Natural killer cell (primary cell): Measurements from ENCODE around the gene ELOVL3. TPM values are rescaled to one million over a fixed set of nuclear protein-coding genes. Genes with fewer than 3 reads are reported as not detected.

Experiments
- ATAC-seq, 3 donors: fragments of 150-1000 bp in 2 of 3; fragments of 200-7000 bp in 1 of 3; cut with Tn5 transposase; 1 replicate in 1 of 3; 2 replicates in 2 of 3; pipeline ENCODE4 v1.10.0; 2021; ENCODE audit warnings: mild to moderate bottlenecking in 2 of 3, moderate library complexity in 2 of 3
- DNase-seq, 2 donors: peaks; one replicate each; pipeline versions ENCODE4 v3.0.0 to v3.0.0-alpha.2; 2013 to 2021; ENCODE audit warnings: mixed read lengths in 1 of 2
- H3K27ac ChIP-seq: one replicate; pipeline ENCODE4 v1.5.1; 2013; ENCODE audit warnings: mild to moderate bottlenecking, low read length
- H3K27me3 ChIP-seq: one replicate; pipeline ENCODE4 v1.6.1; 2013; ENCODE audit warnings: low read length; ENCODE audit not compliant: control insufficient read depth, insufficient read depth
- H3K36me3 ChIP-seq: one replicate; pipeline ENCODE4 v1.6.1; 2013; ENCODE audit warnings: low read length; ENCODE audit not compliant: control insufficient read depth, insufficient read depth
- H3K4me1 ChIP-seq: one replicate; pipeline ENCODE4 v1.6.1; 2013; ENCODE audit warnings: low read length; ENCODE audit not compliant: control insufficient read depth, insufficient read depth
- H3K4me3 ChIP-seq: one replicate; pipeline ENCODE4 v1.5.1; 2013; ENCODE audit warnings: low read length
- H3K9me3 ChIP-seq: one replicate; pipeline ENCODE4 v1.6.1; 2013; ENCODE audit warnings: low read length; ENCODE audit not compliant: control insufficient read depth, insufficient read depth
- H3K27ac Mint-ChIP-seq, 2 donors: one replicate each; pipeline ENCODE4 v1.8.0; 2022; ENCODE audit warnings: mild to moderate bottlenecking in 2 of 2, mixed read lengths in 2 of 2, moderate library complexity in 1 of 2
- H3K27me3 Mint-ChIP-seq, 2 donors: one replicate each; pipeline ENCODE4 v1.8.0; 2022; ENCODE audit warnings: low read depth in 2 of 2, mixed read lengths in 2 of 2
- H3K36me3 Mint-ChIP-seq: one replicate; pipeline ENCODE4 v1.8.0; 2022; ENCODE audit warnings: mixed read lengths
- H3K4me1 Mint-ChIP-seq, 2 donors: one replicate each; pipeline ENCODE4 v1.8.0; 2022; ENCODE audit warnings: mixed read lengths in 2 of 2
- H3K4me3 Mint-ChIP-seq: one replicate; pipeline ENCODE4 v1.8.0; 2022; ENCODE audit warnings: mild to moderate bottlenecking, moderate library complexity, mixed read lengths
- H3K9me3 Mint-ChIP-seq, 2 donors: one replicate each; pipeline ENCODE4 v1.8.0; 2022; ENCODE audit warnings: mixed read lengths in 2 of 2
- CTCF ChIP-seq: fragments of 200-600 bp; IDR thresholded peaks from one replicate; pipeline ENCODE4 v1.8.0; 2022; ENCODE audit warnings: antibody characterized with exemption
- WGBS: methylation state at CpG from one replicate; pipeline ENCODE4 v1.1.7; 2013; ENCODE audit warnings: missing lambda C conversion rate; ENCODE audit not compliant: insufficient coverage; 5-methylcytosine and 5-hydroxymethylcytosine counted together
- intact Hi-C: fragments of 100-400 bp; cut with micrococcal nuclease; formaldehyde crosslinking; loops from one replicate; pipeline ENCODE4 v1.14.2; 2022
- total RNA-seq, 4 donors: library from RNA; stranded (reverse); fragments of 120-200 nt in 1 of 4; gene quantifications; one replicate each; pipeline versions ENCODE4 v1.2.3 to v1.2.4, GENCODE V29; 2013 to 2022

The ELOVL3 gene
- total RNA-seq, 3 donors from 2014 or later (not counting 1 experiment from before 2014, with no cell fraction given), result not detected

DNA sequence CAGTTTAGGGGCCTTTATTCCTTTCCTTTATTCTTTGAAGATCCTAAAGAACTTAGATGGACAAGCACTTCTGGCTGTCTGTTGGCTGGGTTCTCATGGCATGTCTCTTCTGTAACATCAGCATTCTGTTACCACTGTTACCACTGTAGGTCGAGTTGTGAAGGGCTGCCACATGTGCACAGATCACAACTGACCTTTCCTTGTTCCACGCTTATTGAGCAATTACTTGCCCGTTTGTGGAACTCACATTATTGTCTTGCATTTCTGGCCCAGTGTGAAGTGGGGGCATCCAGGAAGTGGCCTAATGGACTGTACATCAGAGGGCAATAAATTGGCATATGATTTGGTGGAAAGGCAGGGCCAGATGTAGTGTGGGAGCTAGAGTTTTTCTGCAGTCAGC is 42.9 kb downstream of the ELOVL3 start:
- Histone ChIP-seq H3K9me3 (no peaks in the 10 kb centered on the region), H3K4me3 (no peak overlapping the region), H3K27me3 (no peaks in the 10 kb centered on the region), H3K4me1 (peaks cover 6% of the 10 kb centered on the region), H3K36me3 (no peaks in the 10 kb centered on the region), H3K27ac (no peak overlapping the region)
- H3K4me3 Mint-ChIP-seq, result no peak overlapping the region
- intact Hi-C loops, result no loop called here
- TF ChIP-seq CTCF, result no peak
- WGBS, result 75% methylated on average over 3 of the region's 3 CpGs
- no peaks in the 10 kb centered on the region for H3K9me3 Mint-ChIP-seq
- H3K27me3 Mint-ChIP-seq, result no peaks in the 10 kb centered on the region
- DNase-seq (no peak), ATAC-seq (peak in 1 of 3 donors; percentile 26)
- no peaks in the 10 kb centered on the region for H3K36me3 Mint-ChIP-seq
- H3K4me1 Mint-ChIP-seq, result peaks cover 55 to 56% of the 10 kb centered on the region in 2 donors
- H3K27ac Mint-ChIP-seq, result peak overlapping the region; percentile 37 to 78

DNA sequence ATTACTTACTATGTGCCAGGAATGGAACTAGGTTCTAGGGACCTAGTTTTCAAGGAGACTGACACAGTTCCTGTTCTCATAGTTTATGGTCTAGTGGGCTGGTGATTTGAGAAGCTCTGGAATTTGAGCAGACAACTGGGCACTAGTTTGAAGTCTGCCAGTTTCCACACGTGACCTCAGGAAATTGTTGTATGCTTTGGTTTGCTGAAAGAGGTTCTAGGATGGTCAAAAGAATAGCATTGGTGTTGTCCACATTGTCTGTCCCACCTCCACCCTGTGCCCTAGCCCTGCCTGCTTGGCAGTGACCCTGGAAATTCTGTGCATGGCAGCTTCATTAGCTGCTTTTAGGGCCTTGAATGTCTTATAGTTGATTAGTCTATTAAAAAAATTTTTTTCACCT is 48.0 kb downstream of the ELOVL3 start:
- Histone ChIP-seq H3K27ac (no peak overlapping the region), H3K4me3 (no peak overlapping the region), H3K36me3 (no peaks in the 10 kb centered on the region), H3K4me1 (peaks cover 6% of the 10 kb centered on the region), H3K9me3 (no peaks in the 10 kb centered on the region), H3K27me3 (no peaks in the 10 kb centered on the region)
- Mint-ChIP-seq H3K27ac (no peak overlapping the region), H3K27me3 (no peaks in the 10 kb centered on the region), H3K36me3 (no peaks in the 10 kb centered on the region), H3K4me3 (no peak overlapping the region), H3K9me3 (no peaks in the 10 kb centered on the region), H3K4me1 (peaks cover 11 to 23% of the 10 kb centered on the region in 2 donors)
- no peak for TF ChIP-seq CTCF
- no peak for ATAC-seq
- no peak for DNase-seq
- 82% methylated on average over 1 of the region's 1 CpG for WGBS
- intact Hi-C loops, result no loop called here

DNA sequence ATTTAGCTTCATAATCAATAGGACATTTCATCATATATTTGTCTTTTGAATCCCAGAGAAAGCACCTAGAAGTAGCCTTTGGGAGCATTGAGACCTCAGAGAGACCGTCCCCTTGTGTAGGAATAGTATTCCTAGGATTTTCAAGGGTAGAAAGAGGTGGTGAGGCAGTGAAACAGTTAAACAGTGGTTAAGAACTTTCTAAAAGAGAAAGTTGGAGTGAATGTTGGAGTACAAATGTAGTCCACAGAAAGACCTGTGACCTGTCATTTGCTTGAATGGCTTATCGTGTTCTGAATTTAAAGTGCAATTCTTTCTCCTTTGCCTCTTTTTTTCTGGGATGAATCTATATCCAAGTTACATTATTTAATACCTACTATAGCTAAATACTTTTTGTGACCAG is 49.2 kb downstream of the ELOVL3 start:
- Mint-ChIP-seq H3K36me3 (no peaks in the 10 kb centered on the region), H3K4me1 (peaks cover 18 to 26% of the 10 kb centered on the region in 2 donors), H3K27me3 (no peaks in the 10 kb centered on the region), H3K4me3 (no peak overlapping the region), H3K9me3 (no peaks in the 10 kb centered on the region), H3K27ac (no peak overlapping the region)
- no peak overlapping the region for H3K4me3 ChIP-seq
- 91% methylated on average over 2 of the region's 2 CpGs for WGBS
- no peaks in the 10 kb centered on the region for H3K27me3 ChIP-seq
- peaks cover 6% of the 10 kb centered on the region for H3K4me1 ChIP-seq
- no peak for TF ChIP-seq CTCF
- no peaks in the 10 kb centered on the region for H3K9me3 ChIP-seq
- ATAC-seq, result no peak
- no peaks in the 10 kb centered on the region for H3K36me3 ChIP-seq
- DNase-seq, result no peak
- no peak overlapping the region for H3K27ac ChIP-seq
- intact Hi-C loops, result no loop called here

DNA sequence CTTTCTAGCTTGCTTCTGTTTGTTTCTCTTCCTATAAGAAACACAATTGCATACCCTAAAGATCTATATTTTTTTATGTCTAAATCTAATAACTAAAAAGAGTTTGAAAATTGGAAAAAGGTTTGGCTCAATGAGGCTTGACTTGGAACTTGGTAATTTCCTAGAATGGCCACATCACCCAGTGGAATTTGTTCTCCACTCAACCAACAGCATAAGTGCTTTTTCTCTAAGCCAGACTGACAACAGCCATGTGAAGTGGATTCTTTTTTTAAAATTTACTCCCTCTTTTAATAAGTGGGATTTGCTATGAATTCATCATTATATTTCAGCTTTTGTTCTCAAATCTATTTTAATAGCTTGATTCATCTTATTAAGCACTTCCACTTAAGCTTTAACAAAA is 53.0 kb downstream of the ELOVL3 start:
- no peak overlapping the region for H3K4me3 ChIP-seq
- Mint-ChIP-seq H3K4me3 (no peak overlapping the region), H3K27ac (no peak overlapping the region), H3K36me3 (no peaks in the 10 kb centered on the region), H3K4me1 (peaks cover 34 to 35% of the 10 kb centered on the region in 2 donors), H3K9me3 (no peaks in the 10 kb centered on the region), H3K27me3 (no peaks in the 10 kb centered on the region)
- peaks cover 2% of the 10 kb centered on the region for H3K36me3 ChIP-seq
- no peaks in the 10 kb centered on the region for H3K9me3 ChIP-seq
- no peaks in the 10 kb centered on the region for H3K27me3 ChIP-seq
- intact Hi-C loops, result no loop called here
- DNase-seq (no peak), ATAC-seq (no peak)
- no peak overlapping the region for H3K27ac ChIP-seq
- no peak for TF ChIP-seq CTCF
- H3K4me1 ChIP-seq, result no peaks in the 10 kb centered on the region
